Endothelial cell of umbilical vein (primary cell): ENCODE results near the gene YJU2. TPM values are rescaled to one million over a fixed set of nuclear protein-coding genes. Genes with fewer than 3 reads are reported as not detected.

Experiments
- BruUV-seq: library from RNA; stranded (reverse); fragments of 400-500 nt; replicated peaks from 2 replicates; lab custom pipeline; 2021; lab: Mats Ljungman, UMichigan
- CTCF ChIA-PET: fragments of 300-600, 350-600 bp; sonication (Branson Sonifier 250); formaldehyde crosslinking; loops from one replicate; lab custom pipeline; 2021; ENCODE audit warnings: antibody characterized with exemption, inconsistent platforms; lab: Charles Lee
- POLR2A ChIA-PET: fragments of 300-600, 350-600 bp; sonication (Branson Sonifier 250); formaldehyde crosslinking; loops from one replicate; lab custom pipeline; 2021; ENCODE audit warnings: antibody characterized with exemption, inconsistent platforms; lab: Charles Lee
- DNase-seq: peaks from one replicate; pipeline ENCODE4 v3.0.0-alpha.2; 2011; ENCODE audit warnings: low read depth, low spot score
- FAIRE-seq: peaks from 2 replicates; lab custom pipeline; 2011; peaks lifted over from hg19 to GRCh38; lab: Jason Lieb, UNC
- H2AFZ ChIP-seq: 2 replicates; pipeline ENCODE4 v1.6.0; 2012; ENCODE audit warnings: low read depth, low read length, control low read depth, inconsistent platforms
- H3K27ac ChIP-seq: 2 replicates; pipeline ENCODE4 v1.5.1; 2011; ENCODE audit warnings: low read depth, mild to moderate bottlenecking, control low read depth, low read length, moderate library complexity; ENCODE audit not compliant: insufficient read depth
- H3K27me3 ChIP-seq, 2 experiments: 2 replicates each; pipeline versions ENCODE4 v1.6.0 to v1.6.1; 2011; ENCODE audit warnings: low read length in 2 of 2, mixed read lengths in 1 of 2; ENCODE audit not compliant: control insufficient read depth in 2 of 2, insufficient read depth in 2 of 2
- H3K36me3 ChIP-seq, 2 experiments: 2 replicates in 1 of 2; 3 replicates in 1 of 2; pipeline ENCODE4 v1.5.1; 2011; ENCODE audit warnings: low read length in 2 of 2, mild to moderate bottlenecking in 1 of 2, moderate library complexity in 1 of 2; ENCODE audit not compliant: control insufficient read depth in 2 of 2, insufficient read depth in 2 of 2; ENCODE audit errors: extremely low read depth in 1 of 2
- H3K4me1 ChIP-seq: 3 replicates; pipeline ENCODE4 v1.5.1; 2011; ENCODE audit warnings: mild to moderate bottlenecking, low read length; ENCODE audit not compliant: control insufficient read depth, insufficient read depth; ENCODE audit errors: extremely low read depth
- H3K4me2 ChIP-seq: 2 replicates; pipeline ENCODE4 v1.6.1; 2011; ENCODE audit warnings: low read length, control low read depth, mixed read lengths; ENCODE audit not compliant: insufficient read depth
- H3K4me3 ChIP-seq, 3 experiments: fragments of 200-600 bp in 1 of 3; sonication (generic), shearing (Covaris generic) in 1 of 3; replicated peaks in 1 of 3; 2 replicates each; pipeline ENCODE4 v1.5.1; 2011 to 2016; ENCODE audit warnings: control low read depth in 3 of 3, low read length in 3 of 3, mild to moderate bottlenecking in 2 of 3, inconsistent platforms in 1 of 3, low read depth in 1 of 3, moderate library complexity in 1 of 3; ENCODE audit not compliant: insufficient read depth in 1 of 3
- H3K79me2 ChIP-seq: 2 replicates; pipeline ENCODE4 v1.6.0; 2012; ENCODE audit warnings: low read length, inconsistent platforms; ENCODE audit not compliant: control insufficient read depth, insufficient read depth
- H3K9ac ChIP-seq: replicated peaks from 2 replicates; pipeline ENCODE3; 2011; ENCODE audit warnings: low read length, control low read depth; ENCODE audit not compliant: insufficient read depth; ENCODE audit errors: extremely low read depth
- H3K9me1 ChIP-seq: replicated peaks from 3 replicates; pipeline ENCODE4 v1.6.0; 2011; ENCODE audit warnings: mild to moderate bottlenecking, low read length; ENCODE audit not compliant: control insufficient read depth, insufficient read depth; ENCODE audit errors: extremely low read depth
- H3K9me3 ChIP-seq: replicated peaks from 2 replicates; pipeline ENCODE4 v1.5.1; 2012; ENCODE audit warnings: low read length, inconsistent platforms; ENCODE audit not compliant: control insufficient read depth, insufficient read depth
- H4K20me1 ChIP-seq: replicated peaks from 2 replicates; pipeline ENCODE3; 2011; ENCODE audit warnings: mild to moderate bottlenecking, low read length; ENCODE audit not compliant: control insufficient read depth, insufficient read depth; ENCODE audit errors: extremely low read depth
- CTCF ChIP-seq, 2 donors: IDR thresholded peaks; 1 replicate in 1 of 2; 2 replicates in 1 of 2; pipeline ENCODE4 v1.5.1; 2011; ENCODE audit warnings: low read length in 2 of 2, mild to moderate bottlenecking in 2 of 2, moderate library complexity in 2 of 2, control low read depth in 1 of 2, inconsistent platforms in 1 of 2, low read depth in 1 of 2; ENCODE audit not compliant: insufficient read depth in 1 of 2; ENCODE audit errors: extremely low read depth in 1 of 2
- EZH2 ChIP-seq: IDR thresholded peaks from 2 replicates; pipeline ENCODE4 v1.6.1; 2012; ENCODE audit warnings: borderline replicate concordance, low read depth, mild to moderate bottlenecking, moderate library complexity, low read length, inconsistent platforms; ENCODE audit not compliant: severe bottlenecking
- FOS ChIP-seq: IDR thresholded peaks from 2 replicates; pipeline ENCODE4 v1.6.1; 2011; ENCODE audit warnings: mild to moderate bottlenecking, low read length, moderate library complexity, borderline replicate concordance; ENCODE audit not compliant: insufficient read depth
- GATA2 ChIP-seq: IDR thresholded peaks from 2 replicates; pipeline ENCODE4 v1.7.0; 2011; ENCODE audit warnings: low read depth, mild to moderate bottlenecking, moderate library complexity, mixed read lengths, low read length; ENCODE audit not compliant: insufficient read length, insufficient read depth
- JUN ChIP-seq: IDR thresholded peaks from 2 replicates; pipeline ENCODE4 v1.6.1; 2011; ENCODE audit warnings: borderline replicate concordance, low read depth; ENCODE audit not compliant: insufficient read length, insufficient read depth
- MAX ChIP-seq: IDR thresholded peaks from 2 replicates; pipeline ENCODE4 v1.6.1; 2011; ENCODE audit not compliant: insufficient read depth, insufficient read length
- MYC ChIP-seq: IDR thresholded peaks from one replicate; pipeline ENCODE4 v1.6.1; 2011; ENCODE audit warnings: mild to moderate bottlenecking, low read depth, low read length
- POLR2A ChIP-seq: IDR thresholded peaks from 2 replicates; pipeline ENCODE4 v1.6.1; 2012; ENCODE audit warnings: low read depth, mild to moderate bottlenecking, control low read depth, low read length
- POLR2AphosphoS5 ChIP-seq: IDR thresholded peaks from 2 replicates; pipeline ENCODE4 v1.6.1; 2012; ENCODE audit warnings: low read depth, mild to moderate bottlenecking, control low read depth, low read length, moderate library complexity; ENCODE audit not compliant: insufficient read depth
- dilution Hi-C: fragments of 300-500 bp; cut with MboI; formaldehyde crosslinking; loops from one replicate; pipeline ENCODE4 v1.15.0; 2019; ENCODE audit warnings: low sequenced_read_pairs; ENCODE audit not compliant: extremely low pct_ligation_motif_present
- intact Hi-C: fragments of 100-400 bp; cut with micrococcal nuclease; formaldehyde crosslinking; loops from one replicate; pipeline ENCODE4 v1.10.0; 2022
- polyA plus RNA-seq, 4 experiments: library from polyadenylated mRNA; depleted of rRNA in 3 of 4; stranded (reverse) in 3 of 4; unstranded in 1 of 4; fragments of >200 nt; gene quantifications; 2 replicates each; pipeline versions ENCODE4 v1.2.1 to v1.2.3, GENCODE V29; 2011 to 2012; ENCODE audit warnings: missing spikeins in 1 of 4
- total RNA-seq: library from RNA; stranded (reverse); gene quantifications from 2 replicates; pipeline ENCODE4 v1.2.3, GENCODE V29; 2021

YJU2 gene
- total and polyA plus RNA-seq, 2 donors (not counting 3 experiments of a cell fraction or from before 2014, with no cell fraction given), result 20.7 to 21.5 TPM

GRCh38 chr19:4264812-4265211, 17.9 kb downstream of the YJU2 start:
- Histone ChIP-seq H3K9me1 (no peaks in the 10 kb centered on the region), H4K20me1 (no peaks in the 10 kb centered on the region), H3K27me3 (no peaks in the 10 kb centered on the region), H2AFZ (no peak overlapping the region), H3K79me2 (no peaks in the 10 kb centered on the region), H3K4me2 (no peak overlapping the region), H3K27ac (no peak overlapping the region), H3K4me3 (no peak overlapping the region), H3K36me3 (peaks cover 0 to 19% of the 10 kb centered on the region in 2 experiments), H3K9ac (no peak overlapping the region), H3K4me1 (no peaks in the 10 kb centered on the region), H3K9me3 (no peaks in the 10 kb centered on the region)
- ChIA-PET POLR2A (no interaction called here), CTCF (interaction anchor here (0.7 to 1.8 kb wide), 3 partner anchors 88 to 260 kb away, joined by 3 to 6 read pairs (median 6); no protein-coding TSS in a partner anchor)
- FAIRE-seq (no peak), DNase-seq (no peak)
- intact Hi-C loops, result no loop called here
- no TSS peak for BruUV-seq
- TF ChIP-seq FOS (no peak), MYC (no peak), GATA2 (no peak), MAX (no peak), CTCF (IDR thresholded peaks at IDR 0.05; ENCODE audit: extremely low read depth in 1 of 2, insufficient read depth in 1 of 2, low read depth in 1 of 2, low read length in 2 of 2) (no peak), POLR2A (no peak), JUN (no peak), EZH2 (no peak), POLR2AphosphoS5 (no peak)
- dilution Hi-C loops, result no loop called here
